HG03139 (cell line): Measurements from ENCODE around the gene ETFRF1.
A peak's percentile ranks its signal among the peaks of the same experiment; 100 is the strongest.

Experiments used
- ATAC-seq: cut with Tn5 transposase; IDR thresholded peaks from one replicate; pipeline ENCODE4 v1.9.1; 2021; ENCODE audit not compliant: unreplicated experiment

Gene ETFRF1

DNA sequence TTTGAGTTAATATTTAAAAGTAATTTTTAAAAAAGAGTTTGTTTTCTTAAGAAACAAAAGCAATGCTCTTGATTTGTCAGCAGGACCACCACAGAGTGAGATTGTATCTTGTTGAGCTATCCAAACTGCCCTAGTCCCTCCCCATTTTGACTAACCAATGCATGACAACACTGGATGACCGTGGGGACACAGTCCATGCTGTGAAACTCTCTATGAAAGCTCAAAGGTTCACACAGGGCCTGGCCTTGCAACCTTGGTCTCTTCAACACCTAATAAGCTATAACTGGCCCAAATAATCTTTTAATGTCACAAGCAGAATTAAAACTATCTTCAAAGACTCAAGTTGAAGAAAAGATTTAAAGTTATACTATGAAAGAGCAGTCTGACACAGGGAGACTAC, 13.5 kb downstream of the ETFRF1 start:
- no peak for ATAC-seq

DNA sequence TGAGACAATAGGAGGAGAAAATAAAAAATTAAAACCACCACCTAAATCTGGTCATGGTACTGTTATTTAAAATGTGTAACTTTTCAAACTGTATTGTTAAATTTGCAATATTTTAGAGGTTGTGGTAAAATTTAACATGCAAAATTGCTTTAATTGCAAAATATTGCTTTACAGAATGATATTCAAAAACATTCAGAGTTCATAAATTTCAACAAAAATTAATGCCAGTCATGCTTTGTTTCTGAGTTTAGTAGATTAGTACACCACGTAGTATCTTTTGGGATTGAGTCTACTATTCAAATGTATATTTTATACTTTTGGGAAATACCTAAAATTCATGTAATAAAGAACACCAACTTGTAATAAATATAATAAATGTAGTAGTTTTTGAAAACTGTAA, 18.3 kb downstream of the ETFRF1 start:
- ATAC-seq, result no peak

DNA sequence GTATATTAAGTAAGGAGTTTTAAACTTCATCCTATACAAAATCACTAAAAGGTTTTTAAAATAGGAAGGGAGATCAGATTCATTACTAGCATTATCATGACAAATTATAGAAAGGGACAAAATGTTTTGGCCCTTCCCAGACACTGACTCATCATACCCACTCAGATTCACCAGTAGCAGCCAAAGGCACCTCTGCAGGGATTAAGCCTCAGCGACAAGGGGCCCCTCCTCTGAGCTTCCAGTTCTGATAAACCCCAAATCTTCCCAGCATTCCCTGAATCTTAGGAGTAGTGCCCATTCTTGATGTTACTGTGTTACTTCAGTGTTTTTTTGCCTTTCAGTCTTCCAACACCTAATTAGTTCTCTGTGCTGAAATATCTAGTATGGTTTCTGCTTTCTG, 41.2 kb downstream of the ETFRF1 start:
- ATAC-seq, result no peak

DNA sequence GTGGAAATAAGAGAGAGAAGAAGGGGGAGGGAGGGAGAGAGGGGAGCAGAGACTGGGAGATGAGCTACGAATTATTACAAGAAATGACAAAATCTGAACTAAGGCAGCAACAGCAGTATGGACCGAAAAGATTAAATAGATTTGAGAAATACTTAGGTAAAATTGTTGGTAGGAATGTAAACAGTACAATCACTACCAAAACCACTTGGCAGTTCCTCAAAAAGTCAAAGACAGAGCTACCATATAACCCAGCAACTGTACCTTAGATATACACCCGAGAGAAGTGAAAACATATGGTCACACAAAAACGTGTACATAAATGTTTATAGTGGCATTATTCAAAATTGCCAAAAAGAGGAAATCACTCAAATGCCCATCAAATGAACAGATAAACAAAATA, 41.6 kb downstream of the ETFRF1 start:
- no peak for ATAC-seq

DNA sequence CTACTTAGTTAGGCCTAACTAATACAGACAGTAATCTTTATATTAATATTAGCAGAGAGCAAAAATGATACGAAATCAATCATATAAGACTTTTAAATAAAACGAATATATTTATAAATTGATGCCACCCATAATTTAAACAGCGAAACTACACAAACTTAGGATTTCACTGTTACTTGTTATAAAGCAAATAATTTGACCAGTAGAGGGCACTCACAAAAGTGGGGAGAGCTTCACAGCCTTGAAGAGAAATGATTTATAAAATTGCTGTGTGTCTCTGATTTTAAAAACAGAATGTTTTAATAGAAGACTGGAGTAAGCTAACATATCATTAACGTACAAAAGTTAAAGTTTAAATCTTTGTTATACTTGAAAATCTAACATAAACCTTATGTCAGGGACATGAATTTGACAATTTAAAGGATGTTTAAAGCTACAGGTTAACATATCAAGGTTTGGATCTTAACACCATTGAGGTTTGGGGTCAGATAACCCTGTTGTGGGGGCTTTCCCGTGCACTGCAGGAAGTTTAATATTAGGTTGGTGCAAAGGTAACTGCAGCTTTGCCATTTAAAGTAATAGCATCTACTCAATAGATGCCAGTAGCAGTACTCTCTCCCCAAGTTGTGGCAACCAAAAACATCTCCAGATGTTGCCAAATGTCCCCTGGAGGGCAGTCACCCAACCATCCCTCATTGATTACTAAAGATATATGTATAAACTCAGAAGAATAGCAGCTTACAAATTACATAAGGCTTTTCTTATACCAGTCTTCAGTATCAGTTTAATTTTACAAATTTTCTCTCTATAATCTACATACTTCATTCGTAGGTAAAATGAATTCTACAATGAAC, 46.4 kb downstream of the ETFRF1 start:
- ATAC-seq, result no peak

DNA sequence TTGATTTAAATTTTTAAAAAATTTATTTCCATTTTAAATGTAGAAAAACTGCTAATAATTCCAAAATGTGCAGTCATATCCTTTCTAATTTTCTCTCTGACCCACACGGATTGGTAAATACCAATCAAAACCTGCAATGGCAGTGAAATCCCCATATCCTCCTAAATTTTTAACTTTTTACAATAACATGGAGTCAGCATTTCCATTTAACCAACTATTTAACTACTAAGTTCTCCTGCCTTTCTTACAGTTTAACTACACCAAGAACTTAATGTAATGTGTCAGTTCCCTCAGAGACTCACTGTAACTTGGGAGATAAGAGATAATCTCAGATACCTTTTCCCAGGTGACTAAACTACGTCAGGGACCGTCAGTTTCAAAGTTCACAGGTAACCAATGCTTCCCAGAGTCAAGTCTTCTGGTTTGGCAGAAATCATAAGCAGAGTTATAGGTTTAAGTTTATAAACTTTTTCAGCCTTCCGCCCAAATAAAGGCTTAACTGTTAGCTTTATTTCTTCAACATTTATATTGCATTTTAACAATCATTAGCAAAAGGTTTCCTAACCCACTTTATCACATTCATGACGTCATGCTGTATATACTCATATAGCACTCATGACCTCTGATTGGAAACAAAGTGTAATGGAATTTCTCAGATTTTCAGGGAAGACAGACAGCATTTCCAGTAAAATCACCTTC, 48.1 kb downstream of the ETFRF1 start:
- ATAC-seq, result no peak

DNA sequence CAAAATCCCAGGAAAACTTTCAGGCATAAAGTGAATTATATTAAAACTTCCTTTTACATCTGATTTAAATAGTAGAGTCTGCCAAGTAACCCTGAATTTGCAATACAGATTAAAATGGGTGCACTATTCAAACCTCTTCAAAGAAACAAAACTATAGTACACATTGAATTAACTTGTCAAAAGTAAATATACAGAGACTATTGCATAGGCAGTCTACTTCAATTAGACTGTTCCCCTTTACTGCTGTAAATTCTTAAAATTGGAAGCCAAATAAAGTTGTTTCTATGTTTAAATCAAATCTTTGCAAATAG, 48.6 kb downstream of the ETFRF1 start:
- ATAC-seq, result no peak

DNA sequence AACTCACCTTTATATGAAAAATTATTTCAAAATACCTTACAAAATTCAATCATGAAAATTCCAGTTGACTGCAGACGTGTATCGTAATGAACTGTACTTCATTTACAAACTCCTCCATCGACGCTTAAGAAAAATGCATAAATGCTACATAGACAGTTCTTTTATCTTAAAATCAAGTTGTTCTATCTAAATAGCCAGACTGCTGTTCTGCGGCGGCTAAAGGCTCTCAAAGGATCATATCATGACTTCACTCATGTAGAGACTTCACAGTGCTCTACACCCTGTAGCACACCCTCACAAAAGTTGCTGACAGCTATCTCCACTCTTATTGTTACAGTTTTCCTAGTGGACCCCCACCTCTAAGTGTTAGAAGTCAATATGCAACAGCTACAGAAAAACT, 50.5 kb downstream of the ETFRF1 start:
- ATAC-seq, result no peak

DNA sequence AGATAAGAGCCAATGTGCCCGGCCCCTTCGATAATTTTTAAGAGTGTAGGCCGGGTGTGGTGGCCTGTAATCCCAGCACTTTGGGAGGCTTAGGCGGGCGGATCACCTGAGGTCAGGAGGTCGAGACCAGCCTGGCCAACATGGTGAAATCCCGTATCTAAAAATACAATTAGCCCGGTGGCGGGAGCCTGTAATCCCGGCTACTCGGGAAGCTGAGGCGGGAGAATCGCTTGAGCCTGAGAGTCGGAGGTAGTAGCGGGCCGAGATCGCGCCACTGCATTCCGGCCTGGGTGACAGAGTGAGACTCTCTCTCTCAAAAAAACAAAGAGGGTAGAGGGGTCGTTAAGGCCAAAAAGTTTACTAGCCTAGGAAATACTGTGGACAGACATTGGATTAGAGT, 53.1 kb downstream of the ETFRF1 start:
- ATAC-seq, result no peak

DNA sequence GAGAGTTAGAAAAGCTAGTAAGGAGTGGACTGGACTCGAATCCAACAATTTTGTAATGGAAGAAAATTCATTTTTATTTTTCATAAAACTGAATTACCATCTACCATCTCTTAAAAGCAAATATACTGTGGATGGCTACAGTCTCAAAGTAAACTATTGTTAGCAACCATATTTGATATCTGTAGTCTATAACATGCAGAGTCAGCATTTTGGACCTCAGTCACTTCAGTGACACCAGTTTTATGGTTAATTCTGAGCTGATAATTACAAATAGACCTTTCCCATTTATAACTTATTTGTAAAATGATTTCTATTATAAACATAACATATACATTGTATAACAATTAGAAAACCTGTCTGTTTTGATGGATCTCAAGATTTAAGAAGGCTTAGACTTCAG, 53.7 kb downstream of the ETFRF1 start:
- no peak for ATAC-seq

DNA sequence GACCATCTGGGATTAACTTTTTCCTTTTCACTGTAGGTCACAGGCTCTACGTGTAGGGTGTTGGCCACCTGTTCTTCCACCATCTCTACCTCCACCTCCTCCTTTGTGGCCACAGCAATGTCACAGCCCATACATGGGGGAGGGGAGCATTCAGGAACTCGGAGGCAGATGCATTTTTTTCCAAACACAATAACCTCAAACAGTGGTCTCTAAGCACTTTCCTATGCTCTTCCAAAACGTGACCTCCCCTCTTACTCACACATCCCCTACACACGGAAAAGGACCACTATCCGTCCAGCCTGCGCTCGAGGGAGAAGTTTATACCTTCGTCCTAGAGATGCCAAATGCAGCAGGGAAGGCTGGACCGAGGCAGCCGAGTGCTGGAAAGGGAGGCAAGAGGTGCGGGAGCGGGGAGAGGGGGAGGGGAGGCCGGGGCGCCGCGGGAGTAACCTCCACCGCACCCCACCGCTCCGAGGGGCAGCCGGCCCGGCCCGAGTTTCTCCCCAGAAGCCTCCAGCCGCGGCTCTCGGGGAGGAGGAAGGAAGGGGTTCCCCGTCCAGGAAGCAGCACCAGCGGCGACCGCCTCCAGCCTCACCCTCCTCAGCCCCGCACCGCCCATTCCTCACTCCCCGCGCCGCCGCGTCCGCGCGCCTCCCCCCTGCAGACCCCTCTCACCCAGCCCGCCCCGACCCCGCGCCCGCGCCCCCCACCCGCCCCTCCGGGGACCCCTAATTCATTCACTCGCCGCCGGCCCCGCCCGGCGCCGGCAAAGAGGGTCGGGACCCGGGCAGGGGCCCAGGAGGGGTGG, 55.1 kb downstream of the ETFRF1 start:
- peak; percentile 27 for ATAC-seq

DNA sequence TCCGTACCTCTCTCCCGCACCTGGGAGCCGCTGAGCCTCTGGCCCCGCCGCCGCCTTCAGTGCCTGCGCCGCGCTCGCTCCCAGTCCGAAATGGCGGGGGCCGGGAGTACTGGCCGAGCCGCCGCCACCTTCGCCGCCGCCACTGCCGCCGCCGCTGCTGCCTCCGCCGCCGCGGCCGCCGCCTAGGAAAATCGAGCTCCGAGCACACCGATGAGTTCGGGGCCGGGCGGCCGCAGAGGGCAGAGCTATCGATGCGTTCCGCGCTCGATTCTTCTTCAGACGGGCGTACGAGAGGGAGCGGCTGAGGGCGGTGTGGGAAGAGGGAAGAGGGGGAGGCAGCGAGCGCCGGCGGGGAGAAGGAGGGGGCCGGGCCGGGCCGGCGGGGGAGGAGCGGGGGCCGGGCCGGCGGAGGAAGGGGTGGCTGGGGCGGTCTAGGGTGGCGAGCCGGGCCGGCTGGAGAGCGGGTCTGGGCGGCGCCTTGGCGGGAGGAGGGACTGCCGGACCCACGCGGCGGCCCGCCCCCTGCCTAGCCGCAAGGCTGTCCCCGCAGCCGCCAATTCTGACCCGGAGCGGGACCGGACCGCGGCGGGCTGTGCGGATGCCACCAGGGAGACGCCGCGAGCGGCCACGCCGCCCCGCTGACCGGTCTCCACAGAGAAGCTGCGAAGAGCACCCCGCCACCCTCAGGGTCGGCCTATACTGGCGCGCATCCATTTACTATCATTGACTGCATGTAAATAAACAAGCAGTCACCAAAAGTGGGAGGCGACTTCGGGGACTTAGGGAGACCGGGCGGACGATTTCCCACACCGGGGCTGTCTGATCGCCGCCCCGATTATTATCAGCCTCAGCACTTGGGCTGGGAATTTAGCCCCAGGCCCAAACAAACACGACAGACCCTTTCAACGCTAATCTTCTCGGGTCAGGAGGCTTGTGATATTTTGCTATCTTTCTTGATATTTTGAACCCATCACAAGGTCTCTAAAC, 56.0 kb downstream of the ETFRF1 start, which contains the start of gene KRAS:
KRAS (minus strand) TSS at position 186 of the 987 bp plus-strand sequence.
- peak; percentile 75 for ATAC-seq

DNA sequence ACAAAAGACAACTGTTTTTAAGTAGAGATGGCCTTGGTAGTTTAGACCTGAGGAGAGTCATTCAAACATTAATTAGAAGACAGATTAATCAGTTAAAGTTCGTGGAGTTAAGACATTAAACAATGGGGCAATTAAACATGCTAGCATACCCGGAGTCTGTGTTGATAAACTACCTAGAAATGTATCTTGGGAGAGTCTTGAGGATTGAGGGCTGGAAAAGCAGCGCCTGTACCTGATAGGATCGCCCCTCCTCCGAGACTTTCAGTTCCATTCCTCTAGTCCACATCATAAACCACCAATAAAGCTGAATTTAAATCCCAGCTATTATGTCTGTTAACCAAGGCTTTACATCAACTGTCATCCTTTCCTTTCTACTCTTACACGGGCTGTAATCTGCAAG, 56.7 kb downstream of the ETFRF1 start:
- ATAC-seq, result no peak

DNA sequence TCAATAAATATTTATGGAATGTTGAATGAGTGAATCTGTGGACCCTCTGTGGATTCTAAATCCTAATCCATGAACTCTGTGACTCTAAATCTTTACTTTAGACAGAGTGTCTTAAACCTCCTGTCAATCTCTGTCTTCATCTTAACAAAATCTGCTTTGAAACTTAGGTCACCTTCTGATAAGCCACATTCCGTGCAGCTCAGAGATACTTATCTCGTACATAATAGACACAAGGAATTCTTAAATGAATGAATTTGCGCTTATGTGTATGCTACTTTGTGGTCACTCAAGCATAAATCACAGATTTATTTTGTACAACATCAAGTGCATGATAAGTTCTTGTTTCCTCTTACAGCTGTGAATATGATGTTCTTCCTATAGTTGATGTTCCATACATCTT, 57.9 kb downstream of the ETFRF1 start:
- ATAC-seq, result no peak

DNA sequence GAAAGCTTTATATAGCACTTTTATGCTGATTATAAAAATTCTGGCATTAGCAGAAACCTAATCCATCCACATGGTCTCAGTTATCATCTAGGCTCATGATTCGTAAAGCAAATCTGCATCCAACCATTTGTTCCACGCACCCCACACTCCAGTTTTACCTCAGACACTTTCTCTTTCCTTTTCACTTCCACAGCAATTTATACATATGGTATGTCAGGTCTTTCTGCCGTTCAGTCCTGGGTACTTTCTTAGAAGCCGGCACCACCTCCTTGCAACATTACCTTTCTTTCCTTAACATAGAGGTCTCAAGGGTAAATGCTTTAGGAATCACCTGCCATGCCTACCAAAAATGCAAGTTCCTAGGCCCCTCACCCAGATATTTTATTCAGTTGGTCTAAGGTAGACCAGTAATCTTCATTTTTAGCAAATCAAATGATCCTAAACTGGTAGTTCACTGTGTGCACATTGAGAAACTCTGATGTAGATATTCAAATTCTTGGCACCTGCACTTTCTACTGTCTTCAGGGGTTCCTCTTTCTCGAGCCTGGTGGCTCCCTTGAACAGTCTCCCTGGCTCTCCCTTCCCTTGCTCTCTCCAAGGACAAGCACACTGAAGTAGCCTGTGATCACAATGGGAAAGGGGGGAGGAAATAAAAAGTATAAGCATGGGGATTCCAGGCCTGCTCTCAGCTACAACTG, 58.5 kb downstream of the ETFRF1 start:
- ATAC-seq, result no peak

DNA sequence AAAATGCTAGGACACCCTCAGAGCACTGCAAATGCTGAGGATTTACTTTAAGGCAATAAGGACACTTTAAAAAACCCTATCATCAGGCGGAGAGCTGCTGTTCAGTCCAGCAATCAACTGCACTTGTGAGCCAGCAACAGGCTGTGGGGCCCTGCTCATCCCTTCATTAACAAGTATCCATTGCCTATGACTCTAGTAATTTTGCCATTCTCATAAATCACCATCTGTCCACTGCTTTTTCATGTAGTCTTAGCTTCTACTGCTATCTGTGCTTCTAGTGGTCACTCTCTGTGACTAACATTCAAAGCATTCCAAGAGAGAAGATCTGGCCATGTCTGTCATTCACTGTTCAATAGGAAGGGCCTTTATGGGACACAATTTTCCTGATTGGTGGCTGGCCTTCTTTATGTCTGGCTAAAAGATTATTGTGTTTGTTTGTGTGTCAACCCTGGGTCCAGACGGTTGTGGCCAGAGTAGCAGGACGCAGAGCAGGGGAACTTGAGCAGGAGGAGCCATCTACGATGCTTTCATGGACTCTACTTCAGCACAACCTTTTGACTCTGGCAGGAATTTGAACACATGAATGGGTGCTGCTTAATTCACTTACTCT, 59.3 kb downstream of the ETFRF1 start:
- ATAC-seq, result no peak
